Gastroesophageal sphincter (tissue), 4 donors: ENCODE results near the gene L3MBTL1. TPM values are rescaled to one million over a fixed set of nuclear protein-coding genes. Genes with fewer than 3 reads are reported as not detected.

ENCODE experiments used
- ATAC-seq: fragments of 150-250 bp; one replicate; pipeline ENCODE4 v1.9.1; 2016; ENCODE audit warnings: mild to moderate bottlenecking, moderate library complexity
- H3K27ac ChIP-seq, 4 donors: fragments of 200-600 bp; sonication (generic) in 3 of 4; 1 replicate in 3 of 4; 2 replicates in 1 of 4; pipeline ENCODE4 v1.5.1; 2016 to 2019
- H3K27me3 ChIP-seq: fragments of 200-600 bp; sonication (generic); one replicate; pipeline ENCODE4 v1.5.1; 2019
- H3K36me3 ChIP-seq, 2 donors: fragments of 200-600 bp; sonication (generic); one replicate each; pipeline ENCODE4 v1.5.1; 2019; ENCODE audit warnings: control low read depth in 1 of 2
- H3K4me1 ChIP-seq, 3 donors: fragments of 200-600 bp; sonication (generic); 1 replicate in 2 of 3; 2 replicates in 1 of 3; pipeline ENCODE4 v1.5.1; 2016 to 2019; ENCODE audit warnings: control low read depth in 2 of 3
- H3K4me3 ChIP-seq, 2 donors: fragments of 200-600 bp; sonication (generic); one replicate each; pipeline ENCODE4 v1.5.1; 2019; ENCODE audit warnings: mild to moderate bottlenecking in 1 of 2, moderate library complexity in 1 of 2
- H3K9me3 ChIP-seq, 3 donors: fragments of 200-600 bp; sonication (generic); one replicate each; pipeline ENCODE4 v1.5.1; 2017 to 2019; ENCODE audit warnings: control low read depth in 2 of 3
- CTCF ChIP-seq, 4 experiments: fragments of 200-600 bp in 2 of 4; fragments of 450-650 bp in 2 of 4; sonication (generic) in 1 of 4; IDR thresholded peaks; one replicate each; pipeline ENCODE4 v1.5.1; 2017 to 2019; ENCODE audit warnings: antibody characterized with exemption in 4 of 4, mild to moderate bottlenecking in 2 of 4, moderate library complexity in 2 of 4
- EP300 ChIP-seq: sonication (generic); formaldehyde crosslinking; IDR thresholded peaks from one replicate; pipeline ENCODE4 v1.6.1; 2017; ENCODE audit warnings: antibody characterized with exemption, mild to moderate bottlenecking
- POLR2A ChIP-seq, 2 donors: fragments of 450-650 bp; IDR thresholded peaks; one replicate each; pipeline ENCODE4 v1.6.1; 2017; ENCODE audit warnings: antibody characterized with exemption in 2 of 2, mild to moderate bottlenecking in 2 of 2, moderate library complexity in 1 of 2
- POLR2AphosphoS5 ChIP-seq: sonication (generic); formaldehyde crosslinking; IDR thresholded peaks from one replicate; pipeline ENCODE4 v1.6.1; 2017; ENCODE audit warnings: antibody characterized with exemption
- WGBS, 2 donors: methylation state at CpG; one replicate each; pipeline ENCODE4 v1.1.5; 2018; ENCODE audit warnings: low coverage in 1 of 2; 5-methylcytosine and 5-hydroxymethylcytosine counted together
- total RNA-seq, 4 donors: library from RNA; depleted of rRNA; stranded (reverse); fragments of >200 nt; gene quantifications; one replicate each; pipeline ENCODE4 v1.1.0, GENCODE V29; 2016

L3MBTL1 gene
- total RNA-seq, 4 donors from 2014 or later, result 7.5 to 34.7 (median 15.7) TPM

DNA sequence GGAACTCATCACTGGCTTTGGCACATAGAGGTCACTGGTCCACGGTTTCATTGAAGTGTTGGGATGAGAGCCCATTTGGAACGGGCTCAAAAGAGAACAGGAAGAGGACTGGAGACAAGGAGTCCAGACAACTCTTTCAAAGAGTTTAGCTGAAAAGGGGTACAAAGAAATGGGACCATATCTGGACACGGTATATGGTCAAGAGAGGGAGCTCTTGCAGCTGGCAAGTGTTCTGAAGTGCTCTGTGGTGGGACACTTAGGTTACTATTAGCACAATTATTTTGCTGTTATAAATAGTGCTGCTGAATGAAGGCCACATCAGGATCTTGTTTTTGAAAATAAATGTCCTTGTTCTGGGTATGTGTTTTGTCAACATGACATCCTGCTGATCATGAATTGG is 55.9 kb downstream of the L3MBTL1 start:
- no peak overlapping the region for H3K4me3 ChIP-seq
- H3K27me3 ChIP-seq, result no peaks in the 10 kb centered on the region
- no peak overlapping the region for H3K27ac ChIP-seq
- H3K4me1 ChIP-seq, result no peaks in the 10 kb centered on the region
- no peaks in the 10 kb centered on the region for H3K36me3 ChIP-seq
- H3K9me3 ChIP-seq, result no peaks in the 10 kb centered on the region
- 44 to 65% methylated on average over 3 of the region's 3 CpGs for WGBS, 2 donors
- TF ChIP-seq POLR2AphosphoS5 (no peak), CTCF (IDR thresholded peaks at IDR 0.05) (no peak), EP300 (no peak), POLR2A (IDR thresholded peaks at IDR 0.05) (no peak)
- ATAC-seq, result no peak

DNA sequence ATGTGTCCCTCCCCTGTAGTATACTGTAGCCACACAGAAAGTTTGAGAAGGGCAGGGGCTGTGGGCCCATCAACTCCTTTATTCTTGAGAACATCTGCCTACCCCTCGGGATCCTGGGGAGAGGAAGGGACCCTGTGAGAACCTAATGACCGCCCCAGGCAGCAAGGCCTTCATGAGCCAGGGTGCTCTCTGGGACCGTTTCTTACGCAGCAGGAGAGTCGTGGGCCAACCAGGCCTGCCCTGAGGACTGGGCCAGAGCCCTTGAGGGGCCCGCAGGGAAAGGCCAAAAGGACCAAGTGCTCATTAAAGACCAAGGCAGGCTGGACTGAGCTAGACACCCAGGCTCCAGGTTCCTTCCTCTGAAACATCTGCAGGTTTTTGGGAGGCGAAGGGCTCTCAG is 56.5 kb downstream of the L3MBTL1 start:
- TF ChIP-seq POLR2AphosphoS5 (no peak), POLR2A (IDR thresholded peaks at IDR 0.05) (no peak), CTCF (IDR thresholded peaks at IDR 0.05) (no peak), EP300 (no peak)
- Histone ChIP-seq H3K9me3 (no peaks in the 10 kb centered on the region), H3K4me1 (no peaks in the 10 kb centered on the region), H3K27ac (no peak overlapping the region), H3K36me3 (no peaks in the 10 kb centered on the region), H3K4me3 (no peak overlapping the region), H3K27me3 (no peaks in the 10 kb centered on the region)
- no peak for ATAC-seq
- 100% methylated on average over 1 of the region's 7 CpGs; no CpG with 5 or more reads in 1 of the 2 donors for WGBS, 2 donors

- H3K9me3 ChIP-seq, result no peaks in the 10 kb centered on the region
- no peak overlapping the region for H3K4me3 ChIP-seq
- H3K27me3 ChIP-seq, result no peaks in the 10 kb centered on the region
- no peaks in the 10 kb centered on the region for H3K4me1 ChIP-seq
- ATAC-seq, result no peak
- TF ChIP-seq POLR2A (IDR thresholded peaks at IDR 0.05) (no peak), EP300 (no peak), POLR2AphosphoS5 (no peak), CTCF (IDR thresholded peaks at IDR 0.05) (no peak)
- H3K36me3 ChIP-seq, result no peaks in the 10 kb centered on the region
- no peak overlapping the region for H3K27ac ChIP-seq
- WGBS, 2 donors, result 89% methylated on average over 7 of the region's 8 CpGs; no CpG with 5 or more reads in 1 of the 2 donors
Measured at GRCh38 chr20:43564455-43564854, 57.0 kb downstream of the L3MBTL1 start.

GRCh38 chr20:43564993-43565757 is 57.7 kb downstream of the L3MBTL1 start:
- Histone ChIP-seq H3K4me1 (no peaks in the 10 kb centered on the region), H3K4me3 (no peak overlapping the region), H3K27ac (no peak overlapping the region), H3K9me3 (no peaks in the 10 kb centered on the region), H3K36me3 (no peaks in the 10 kb centered on the region), H3K27me3 (no peaks in the 10 kb centered on the region)
- TF ChIP-seq POLR2A (IDR thresholded peaks at IDR 0.05), result no peak
- no CpG with 5 or more reads among the region's 18 CpGs for WGBS, 2 donors
- no peak for ATAC-seq

GRCh38 chr20:43565758-43566104 is 58.2 kb downstream of the L3MBTL1 start:
- WGBS, 2 donors, result 100% methylated on average over 1 of the region's 4 CpGs; no CpG with 5 or more reads in 1 of the 2 donors
- H3K9me3 ChIP-seq, result no peaks in the 10 kb centered on the region
- H3K4me3 ChIP-seq, result no peak overlapping the region
- H3K27ac ChIP-seq, result no peak overlapping the region
- TF ChIP-seq POLR2A (IDR thresholded peaks at IDR 0.05) (no peak), POLR2AphosphoS5 (no peak), CTCF (IDR thresholded peaks at IDR 0.05) (no peak), EP300 (no peak)
- H3K36me3 ChIP-seq, result no peaks in the 10 kb centered on the region
- ATAC-seq, result no peak
- no peaks in the 10 kb centered on the region for H3K4me1 ChIP-seq
- H3K27me3 ChIP-seq, result no peaks in the 10 kb centered on the region
